CD4-positive, alpha-beta T cell treated with Interleukin-6 at 100 ng/mL for 8 hours (primary cell): ENCODE measurements around the gene SYT8.
A peak's percentile ranks its signal among the peaks of the same experiment; 100 is the strongest.

Source experiments
- DNase-seq: peaks from one replicate; pipeline ENCODE4 v3.0.0-alpha.2; 2020; ENCODE audit warnings: mixed read lengths, low spot score

The SYT8 gene

DNA sequence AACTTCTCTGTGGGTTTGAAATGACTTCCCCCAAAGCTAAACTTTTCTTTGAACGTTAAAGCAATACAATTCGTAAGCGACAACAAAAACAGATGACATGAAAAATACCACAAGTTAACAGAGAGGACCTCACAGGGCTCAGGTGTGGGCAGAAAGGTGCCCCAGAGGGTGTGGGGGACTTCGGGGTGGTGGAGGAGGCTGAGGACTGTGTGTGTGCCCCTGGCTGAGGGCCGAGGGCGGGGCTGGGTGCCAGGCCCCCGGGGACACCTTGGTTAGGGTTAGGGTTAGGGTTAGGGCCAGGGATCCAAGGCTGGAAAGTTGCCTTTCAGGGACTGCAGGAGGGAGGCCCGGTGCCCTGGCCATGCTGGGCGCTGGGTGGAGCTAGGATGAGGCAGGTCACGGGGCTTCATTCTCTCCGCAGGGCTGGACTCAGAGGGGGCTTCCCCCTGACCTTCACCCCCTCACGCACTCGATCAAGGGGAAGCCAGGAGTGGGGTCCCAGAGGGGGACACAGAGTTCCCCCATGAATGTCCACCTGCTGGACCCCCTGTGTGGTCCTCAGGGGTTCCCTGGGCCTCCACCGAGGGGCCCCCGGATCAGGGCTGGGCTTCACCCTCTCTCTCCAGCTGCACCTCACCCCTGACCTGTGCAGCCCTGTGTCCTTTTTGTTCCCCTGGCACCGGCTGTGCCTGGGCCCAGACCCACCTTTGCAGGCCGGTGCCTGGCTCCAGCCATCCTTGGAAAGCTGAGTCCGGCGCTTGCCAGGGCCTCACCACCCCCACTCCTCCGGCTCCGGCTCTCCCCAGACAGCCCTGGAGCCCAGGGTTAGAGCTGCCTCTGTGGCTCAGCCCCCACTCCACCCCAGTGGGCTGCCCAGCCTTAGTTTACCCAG, 11.0 kb downstream of the SYT8 start:
- DNase-seq: peak; percentile 24

DNA sequence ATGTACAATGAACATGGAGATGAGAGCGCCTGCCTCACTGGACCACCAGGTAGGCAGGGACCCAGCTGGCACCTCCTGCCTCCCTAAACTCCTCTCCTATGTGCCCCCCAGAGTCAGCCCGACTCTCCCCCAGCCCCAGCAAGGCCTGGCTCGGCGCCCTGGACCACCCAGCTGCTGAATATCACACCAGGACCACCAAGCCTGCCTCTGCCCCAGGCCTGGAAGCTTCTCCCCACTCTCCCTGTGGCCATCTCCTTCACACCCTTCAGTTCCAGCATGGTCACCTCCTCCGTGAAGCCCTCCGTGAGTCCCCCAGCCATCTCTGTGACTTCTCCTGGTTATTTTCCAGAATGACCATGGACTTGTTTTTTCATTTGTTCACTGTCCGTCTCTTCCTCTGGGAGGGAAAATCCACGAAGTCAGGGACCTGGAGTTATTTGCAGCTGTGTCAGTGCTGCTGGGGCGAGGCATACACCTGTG, 11.7 kb downstream of the SYT8 start:
- no peak for DNase-seq

DNA sequence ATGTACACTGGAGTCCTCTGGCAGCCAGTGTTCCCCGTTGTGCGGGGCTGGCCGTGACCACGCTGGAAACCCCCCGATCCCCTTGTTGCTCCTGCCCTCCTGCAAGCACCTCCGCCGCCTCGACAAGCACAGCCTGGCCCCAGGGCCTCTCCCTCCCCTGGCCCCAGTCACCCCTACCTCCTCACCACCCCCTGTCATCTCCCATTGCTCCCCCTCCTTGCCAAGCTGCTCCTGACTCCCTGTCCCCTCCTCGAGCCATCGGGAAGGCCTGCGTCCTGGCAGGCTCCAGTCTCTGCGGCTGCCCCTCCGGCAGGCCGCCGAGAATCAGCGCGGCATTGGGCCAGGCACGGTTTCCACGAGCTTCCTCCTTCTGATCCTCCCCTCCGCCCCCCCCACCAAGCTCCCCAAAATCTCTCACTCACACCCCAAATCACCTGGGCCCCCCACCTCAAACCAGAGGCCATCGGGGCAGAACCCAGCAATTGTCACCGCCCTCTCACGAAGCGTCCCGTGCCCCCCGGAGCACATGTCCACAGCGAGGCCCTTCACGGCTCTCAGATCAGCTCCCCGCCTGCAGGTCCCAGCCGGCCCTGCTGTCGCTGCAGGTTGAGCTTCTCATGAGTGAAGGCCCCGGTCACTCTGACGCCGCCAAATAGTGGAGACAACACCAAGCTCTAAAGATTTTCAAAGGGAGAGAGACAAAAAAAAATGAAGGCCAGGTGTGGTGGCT, 12.4 kb downstream of the SYT8 start:
- DNase-seq: no peak

GRCh38 chr11:1847926-1848639, 13.3 kb downstream of the SYT8 start:
- DNase-seq: no peak

GRCh38 chr11:1848640-1849430, 14.0 kb downstream of the SYT8 start:
- no peak for DNase-seq

GRCh38 chr11:1851468-1852180, 16.8 kb downstream of the SYT8 start:
- no peak for DNase-seq

DNA sequence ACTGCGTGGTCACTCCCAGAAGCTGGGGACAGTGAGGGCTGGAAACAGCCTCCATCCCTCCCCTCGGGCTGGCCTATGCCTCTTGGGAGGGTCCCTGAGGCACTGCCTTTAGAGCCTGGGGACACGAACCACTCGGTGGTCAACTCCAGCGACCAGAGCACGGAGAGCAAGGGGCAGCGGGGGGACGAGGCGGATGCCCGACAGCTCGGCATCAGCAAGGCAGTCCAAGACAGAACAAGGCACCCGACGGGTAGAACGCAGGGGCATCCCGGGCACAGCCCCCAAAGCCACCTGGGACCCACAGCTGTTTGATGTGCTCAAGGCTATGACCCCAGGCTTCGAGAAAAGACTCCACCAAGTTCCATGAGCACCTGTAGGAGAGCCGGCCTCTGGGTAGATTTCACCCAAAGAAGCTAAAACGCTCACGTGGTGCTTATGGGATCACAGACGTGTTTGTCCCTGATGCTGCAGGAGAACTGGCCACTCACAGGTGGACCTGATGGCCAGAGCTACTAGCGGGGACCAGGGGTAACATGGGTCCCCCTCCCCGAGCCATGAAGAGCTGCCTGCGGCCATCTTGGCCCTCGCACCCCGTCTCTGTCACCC, 17.6 kb downstream of the SYT8 start:
- DNase-seq: no peak

DNA sequence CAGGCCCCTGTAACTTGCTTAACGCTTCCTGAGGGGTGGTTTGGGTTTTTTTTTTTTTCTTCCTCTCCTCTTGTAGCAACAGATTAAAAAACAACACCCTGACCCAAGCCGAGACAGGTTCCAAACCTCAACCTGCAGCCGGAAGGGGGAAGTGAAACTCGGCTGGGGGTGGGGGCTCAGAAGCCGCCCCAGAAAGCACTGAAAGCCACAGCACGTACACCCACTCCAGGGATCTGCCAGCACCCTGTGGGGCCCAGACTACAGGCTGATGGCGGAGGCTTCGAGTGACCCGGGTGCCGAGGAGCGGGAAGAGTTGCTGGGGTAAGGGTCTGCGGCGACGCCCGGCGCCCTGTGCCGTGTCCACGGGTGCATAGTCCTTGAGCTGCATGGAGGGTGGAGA, 18.1 kb downstream of the SYT8 start, which contains the start of gene LSP1:
TSS of gene LSP1 (plus strand) at position 208 of the 400 bp plus-strand sequence. CDS start at position 269, 61 bp downstream.
- DNase-seq: peak; percentile 90

DNA sequence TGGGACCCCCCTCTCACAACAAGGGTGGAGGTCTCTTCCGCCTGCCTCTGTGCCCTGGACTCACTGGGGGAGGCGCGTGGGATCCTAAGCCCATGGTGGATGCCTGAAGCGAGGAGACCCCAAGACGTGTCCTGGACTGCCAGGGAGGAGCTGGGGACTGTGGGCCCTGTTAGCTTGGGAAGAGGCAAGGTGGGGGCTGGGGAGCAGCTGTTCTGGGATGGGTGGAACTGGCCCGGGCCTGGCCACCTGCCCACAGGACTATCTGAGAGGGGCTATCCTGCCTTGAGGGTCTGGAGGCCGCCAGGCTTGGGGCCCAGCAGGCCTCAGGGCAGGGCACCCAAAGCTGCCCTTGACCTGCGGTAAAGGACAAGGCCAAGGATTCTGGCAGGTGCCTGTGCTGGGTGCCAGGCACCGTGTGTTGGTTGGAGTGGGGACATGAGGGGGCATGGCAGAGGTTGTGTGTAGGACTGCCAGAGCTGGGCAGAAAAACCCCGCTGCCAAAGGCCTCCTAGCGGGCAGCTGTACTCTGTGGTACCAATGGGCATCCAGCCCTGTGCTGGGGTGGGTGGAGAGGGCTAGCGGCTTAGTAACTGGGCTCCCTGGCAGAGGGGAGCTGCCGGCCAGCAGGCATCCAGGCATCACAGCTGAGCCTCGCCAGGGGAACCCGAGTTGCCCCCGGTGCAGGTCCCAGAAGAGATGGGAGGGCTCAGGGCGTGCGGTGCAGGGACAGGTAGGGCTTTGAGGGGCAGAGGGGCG, 18.8 kb downstream of the SYT8 start:
- no peak for DNase-seq

- no peak for DNase-seq
These were observed 19.6 kb downstream of the SYT8 start for GRCh38 chr11:1854132-1854948.

DNA sequence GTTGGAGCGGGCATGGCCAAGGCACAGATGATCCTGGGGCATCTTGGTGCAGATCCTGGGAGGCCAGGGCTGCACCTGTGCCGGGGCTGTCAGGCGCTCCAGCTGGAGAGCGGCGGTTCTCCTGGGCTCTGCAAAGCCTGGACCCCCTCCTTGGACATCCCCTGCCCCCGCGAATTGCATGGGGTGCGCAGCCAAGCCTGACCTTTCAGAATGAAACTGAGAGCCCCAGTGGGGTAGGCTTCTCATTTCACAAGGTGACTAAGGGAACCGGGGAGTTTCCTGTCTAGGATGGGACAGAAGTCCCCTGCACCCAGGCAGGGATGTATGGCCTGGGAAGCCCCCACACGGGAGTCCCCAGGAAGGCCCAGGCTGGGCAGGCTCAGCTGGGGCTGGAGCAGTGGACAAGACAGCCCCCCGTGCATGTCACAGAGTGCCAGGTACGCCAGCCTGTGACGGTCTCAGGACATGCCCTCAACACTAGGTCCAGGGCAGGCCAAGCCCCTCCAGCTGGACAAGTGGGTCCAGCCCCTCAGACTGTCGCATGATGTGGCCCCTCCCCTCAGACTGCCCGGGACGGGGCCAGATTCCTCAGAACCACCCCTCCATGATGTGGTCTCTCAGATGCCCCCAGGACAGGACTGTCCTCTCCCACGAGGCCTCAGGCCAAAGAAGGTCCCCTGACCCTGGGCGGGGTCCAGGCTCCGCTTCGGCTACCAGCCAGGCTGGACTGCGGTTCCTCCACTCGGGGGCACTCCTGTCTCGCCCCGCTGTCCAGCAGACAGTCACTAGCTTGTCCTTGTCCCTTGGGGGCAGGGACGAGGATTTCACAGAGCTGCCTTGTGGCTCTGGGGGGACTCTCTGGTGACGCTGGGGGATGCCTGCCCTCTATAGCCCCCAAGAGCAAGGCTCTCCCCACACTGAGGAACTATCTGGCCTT, 20.4 kb downstream of the SYT8 start:
- DNase-seq: no peak

- no peak for DNase-seq
These were observed 21.1 kb downstream of the SYT8 start for GRCh38 chr11:1855886-1856265.

DNA sequence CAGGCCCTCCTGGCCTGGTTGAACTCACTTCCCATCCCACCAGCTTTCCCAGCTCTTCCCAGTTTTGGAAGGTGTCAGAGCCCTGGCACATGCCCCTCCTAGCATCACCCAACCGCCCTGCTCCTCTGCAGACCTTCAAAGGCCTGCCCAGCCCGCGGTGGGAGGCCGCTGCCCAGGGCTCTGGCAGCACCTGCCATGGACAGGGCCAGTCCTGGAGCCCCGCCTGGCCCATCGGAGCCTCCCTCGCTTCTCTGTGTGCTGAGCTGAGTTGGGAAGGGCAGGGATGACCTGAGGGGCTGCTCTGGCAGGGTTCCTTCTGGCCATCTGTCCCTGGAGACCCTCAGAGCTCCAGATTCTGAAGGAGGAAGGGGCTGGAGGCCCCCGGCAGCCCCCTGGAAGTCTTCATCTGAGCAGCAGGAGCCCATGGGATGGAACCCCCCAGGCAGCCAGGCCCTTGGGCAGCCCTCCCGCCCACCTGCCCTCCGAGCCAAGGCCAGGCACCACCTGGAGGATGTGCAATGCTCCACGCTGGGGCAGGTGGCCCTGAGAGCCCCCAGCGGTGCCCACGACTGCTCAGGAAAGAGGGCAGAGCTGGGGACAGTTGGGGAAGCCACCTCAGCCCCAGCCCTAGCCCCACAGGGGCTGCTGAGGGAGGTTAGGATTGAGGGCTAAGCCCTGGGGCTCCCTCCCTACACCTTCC, 21.7 kb downstream of the SYT8 start:
- no peak for DNase-seq

DNA sequence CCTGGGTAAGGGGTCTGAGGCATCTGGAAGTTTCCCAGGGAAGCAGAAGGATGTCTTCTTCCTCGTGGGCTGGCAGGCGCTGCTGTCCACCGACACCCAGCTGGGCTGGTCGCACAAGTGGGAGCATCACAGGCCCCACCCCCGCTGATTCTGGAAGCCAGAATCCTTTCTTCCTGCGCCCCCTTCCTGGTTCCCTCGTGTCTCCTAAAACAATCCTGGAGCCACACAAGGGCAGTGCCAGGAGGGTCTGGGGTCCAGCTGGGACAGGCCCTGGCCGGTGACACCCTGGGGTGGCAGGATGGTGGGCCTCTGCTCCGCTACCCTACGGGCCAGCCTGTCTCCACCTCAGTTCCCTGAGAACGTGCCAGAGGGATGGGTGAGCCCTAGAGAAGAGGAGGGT, 22.3 kb downstream of the SYT8 start:
- no peak for DNase-seq

GRCh38 chr11:1858154-1858553, 23.4 kb downstream of the SYT8 start:
- no peak for DNase-seq

GRCh38 chr11:1858576-1858975, 23.8 kb downstream of the SYT8 start:
- DNase-seq: no peak

- DNase-seq: no peak
These were observed 24.2 kb downstream of the SYT8 start for GRCh38 chr11:1859004-1859403.
